Cardiac fibroblast (primary cell): ENCODE measurements around the gene KLHL29.

Experiments
- DNase-seq, 2 donors: peaks; one replicate each; pipeline versions ENCODE4 v3.0.0 to v3.0.0-alpha.2; 2010; ENCODE audit warnings: low read depth in 2 of 2
- H3K4me3 ChIP-seq, 2 donors: replicated peaks in 1 of 2; 1 replicate in 1 of 2; 2 replicates in 1 of 2; pipeline ENCODE4 v1.5.1; 2011; ENCODE audit warnings: low read depth in 2 of 2, low read length in 2 of 2, mild to moderate bottlenecking in 2 of 2, moderate library complexity in 1 of 2
- TF ChIP-seq, protein P1 (sequence below): IDR thresholded peaks from one replicate; pipeline ENCODE4 v1.5.1; 2011; ENCODE audit warnings: low read depth, mild to moderate bottlenecking, low read length, inconsistent platforms

KLHL29 gene

DNA sequence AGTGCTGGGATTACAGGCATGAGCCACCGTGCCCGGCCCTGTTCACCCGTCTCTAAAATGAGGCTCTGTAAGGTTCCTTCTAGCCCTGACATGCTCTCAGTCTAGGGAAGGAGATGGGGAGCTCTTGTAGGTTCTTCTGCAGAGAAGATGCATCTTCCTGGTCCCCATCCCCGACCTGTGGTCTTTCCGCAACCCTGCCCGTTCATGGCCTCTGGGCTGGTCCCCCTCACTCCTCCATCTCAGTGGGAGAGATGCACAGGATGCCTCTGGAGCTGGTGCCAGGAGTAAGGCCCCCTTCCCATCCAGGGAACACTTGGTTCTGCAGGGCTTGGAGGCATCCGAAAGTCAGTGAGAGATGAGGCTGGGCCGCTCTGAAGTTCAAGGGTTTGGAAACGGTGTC is 212.7 kb downstream of the KLHL29 start:
- DNase-seq = no peak
- TF ChIP-seq, protein P1, sequence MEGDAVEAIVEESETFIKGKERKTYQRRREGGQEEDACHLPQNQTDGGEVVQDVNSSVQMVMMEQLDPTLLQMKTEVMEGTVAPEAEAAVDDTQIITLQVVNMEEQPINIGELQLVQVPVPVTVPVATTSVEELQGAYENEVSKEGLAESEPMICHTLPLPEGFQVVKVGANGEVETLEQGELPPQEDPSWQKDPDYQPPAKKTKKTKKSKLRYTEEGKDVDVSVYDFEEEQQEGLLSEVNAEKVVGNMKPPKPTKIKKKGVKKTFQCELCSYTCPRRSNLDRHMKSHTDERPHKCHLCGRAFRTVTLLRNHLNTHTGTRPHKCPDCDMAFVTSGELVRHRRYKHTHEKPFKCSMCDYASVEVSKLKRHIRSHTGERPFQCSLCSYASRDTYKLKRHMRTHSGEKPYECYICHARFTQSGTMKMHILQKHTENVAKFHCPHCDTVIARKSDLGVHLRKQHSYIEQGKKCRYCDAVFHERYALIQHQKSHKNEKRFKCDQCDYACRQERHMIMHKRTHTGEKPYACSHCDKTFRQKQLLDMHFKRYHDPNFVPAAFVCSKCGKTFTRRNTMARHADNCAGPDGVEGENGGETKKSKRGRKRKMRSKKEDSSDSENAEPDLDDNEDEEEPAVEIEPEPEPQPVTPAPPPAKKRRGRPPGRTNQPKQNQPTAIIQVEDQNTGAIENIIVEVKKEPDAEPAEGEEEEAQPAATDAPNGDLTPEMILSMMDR = no peak

GRCh38 chr2:23599006-23599405 is 214.0 kb downstream of the KLHL29 start:
- DNase-seq = no peak
- TF ChIP-seq, protein P1 = no peak
- H3K4me3 ChIP-seq = no peak overlapping the region

More for the DNA sequence above, 212.7 kb downstream of the KLHL29 start:
- H3K4me3 ChIP-seq = no peak overlapping the region

DNA sequence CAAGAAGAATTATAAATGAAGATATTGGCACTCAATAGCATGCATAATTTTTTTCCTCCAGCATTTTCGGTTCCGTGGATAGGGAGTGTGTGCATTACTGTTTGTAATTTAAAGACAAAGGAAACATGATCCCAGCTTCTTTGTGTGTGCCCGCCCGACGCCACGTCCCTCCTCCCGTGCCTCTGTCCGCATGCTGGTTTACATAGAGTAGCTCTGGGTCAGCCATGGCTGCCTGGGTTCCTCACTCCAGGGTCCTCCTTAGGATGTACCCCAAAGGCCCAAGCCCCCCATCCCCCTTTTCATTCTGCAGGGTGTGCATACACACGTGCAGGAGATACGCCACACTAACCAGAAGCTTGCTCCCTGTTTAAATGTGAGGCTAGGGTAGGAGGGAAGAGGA is 214.7 kb downstream of the KLHL29 start:
- H3K4me3 ChIP-seq = no peak overlapping the region
- DNase-seq = no peak
- TF ChIP-seq, protein P1 = no peak

GRCh38 chr2:23600346-23600745 is 215.4 kb downstream of the KLHL29 start:
- no peak overlapping the region for H3K4me3 ChIP-seq
- DNase-seq = no peak

DNA sequence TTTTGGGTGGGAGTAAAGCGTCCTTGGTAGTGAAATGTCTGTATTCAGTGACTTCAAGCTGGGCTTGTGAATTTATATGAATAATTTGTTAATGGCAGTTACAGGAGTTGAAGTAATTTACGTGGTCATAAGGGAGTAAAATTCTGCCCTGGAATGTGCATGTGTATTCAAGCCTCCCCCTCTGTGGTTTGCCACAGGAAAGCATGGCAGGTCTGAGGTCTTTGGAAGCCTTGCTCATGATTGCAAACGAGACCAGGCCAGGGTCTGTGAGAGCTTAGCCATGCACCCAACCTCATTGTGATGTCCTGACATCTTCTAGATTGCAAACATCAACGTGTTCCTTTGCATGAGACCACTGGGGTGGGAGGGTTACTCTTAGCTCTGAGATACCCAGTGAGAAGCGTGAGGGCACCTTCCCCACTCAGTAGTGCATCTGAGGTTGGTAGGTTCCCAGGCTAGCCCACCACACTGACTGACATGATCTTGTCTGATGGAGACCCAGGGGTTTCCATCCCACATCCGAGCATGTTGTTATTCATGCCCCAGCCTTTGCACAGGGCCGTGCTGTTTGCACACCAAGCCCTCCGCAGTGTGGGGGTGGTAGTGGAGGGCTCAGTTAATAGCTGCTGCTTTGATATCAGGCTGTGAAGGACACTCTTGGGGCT is 216.5 kb downstream of the KLHL29 start:
- no peak overlapping the region for H3K4me3 ChIP-seq
- TF ChIP-seq, protein P1 = no peak
- DNase-seq = no peak

More at GRCh38 chr2:23600346-23600745, 215.4 kb downstream of the KLHL29 start:
- TF ChIP-seq, protein P1 = no peak

GRCh38 chr2:23602116-23602515 is 217.1 kb downstream of the KLHL29 start:
- TF ChIP-seq, protein P1 = no peak
- peak; percentile 71 to 78 for DNase-seq

DNA sequence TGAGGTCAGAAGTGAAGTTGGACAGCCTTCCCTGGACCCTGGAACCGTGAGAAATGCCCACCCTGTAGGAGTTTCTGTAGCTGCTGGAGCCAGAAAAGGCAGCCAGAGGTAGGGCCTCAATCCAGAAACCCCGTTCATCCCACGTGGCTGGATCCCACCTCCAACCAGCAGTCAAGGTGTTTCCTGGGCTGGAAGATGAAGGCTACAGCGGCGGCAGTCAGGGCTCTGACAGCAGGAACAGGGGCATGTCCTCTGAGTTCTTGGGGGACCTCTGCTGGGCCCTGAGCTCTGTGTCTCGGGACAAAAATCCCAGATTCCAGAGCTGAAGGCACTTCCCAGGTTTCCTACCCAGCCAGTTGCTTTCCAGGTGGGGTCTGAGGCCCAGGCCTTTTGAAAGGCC is 218.2 kb downstream of the KLHL29 start:
- DNase-seq = no peak
- no peak overlapping the region for H3K4me3 ChIP-seq
- TF ChIP-seq, protein P1 = no peak

More at GRCh38 chr2:23602116-23602515, 217.1 kb downstream of the KLHL29 start:
- H3K4me3 ChIP-seq = no peak overlapping the region
